Measurements from ENCODE around the gene TIE1. TPM values are rescaled to one million over a fixed set of nuclear protein-coding genes. Genes with fewer than 3 reads are reported as not detected.

Gene TIE1
- total RNA-seq, 4 donors from 2014 or later: 47.4 to 80.7 (median 67.9) TPM

- TF ChIP-seq POLR2A (IDR thresholded peaks at IDR 0.05) (no peak), CTCF (IDR thresholded peaks at IDR 0.05) (no peak)
- intact Hi-C loops (cut with DNase I; ENCODE audit: low total_unique reads): no loop called here
- Histone ChIP-seq H3K4me1 (no peaks in the 10 kb centered on the region), H3K27me3 (no peaks in the 10 kb centered on the region), H3K9me3 (no peaks in the 10 kb centered on the region), H3K27ac (peak overlapping the region; percentile 78 to 86), H3K36me3 (no peaks in the 10 kb centered on the region), H3K4me3 (peak overlapping the region; percentile 51 to 53)
- DNase-seq: no peak
These were observed 47.6 kb downstream of the TIE1 start for GRCh38 chr1:43348343-43348808.

- intact Hi-C loops (cut with DNase I; ENCODE audit: low total_unique reads): no loop called here
- H3K27me3 ChIP-seq: no peaks in the 10 kb centered on the region
- H3K4me3 ChIP-seq: peak overlapping the region; percentile 51 to 53
- TF ChIP-seq CTCF (IDR thresholded peaks at IDR 0.05): no peak
- TF ChIP-seq POLR2A (IDR thresholded peaks at IDR 0.05): peak; percentile 50 to 56
- no peaks in the 10 kb centered on the region for H3K9me3 ChIP-seq
- H3K27ac ChIP-seq: peak overlapping the region; percentile 78 to 86
- DNase-seq: peak; percentile 72 to 85
- H3K4me1 ChIP-seq: no peaks in the 10 kb centered on the region
- no peaks in the 10 kb centered on the region for H3K36me3 ChIP-seq
These were observed 48.2 kb downstream of the TIE1 start for GRCh38 chr1:43348809-43349593.

- no peak for TF ChIP-seq POLR2A (IDR thresholded peaks at IDR 0.05)
- no peak for TF ChIP-seq CTCF (IDR thresholded peaks at IDR 0.05)
- no peaks in the 10 kb centered on the region for H3K4me1 ChIP-seq
- no peaks in the 10 kb centered on the region for H3K9me3 ChIP-seq
- no peak for DNase-seq
- H3K27ac ChIP-seq: peak overlapping the region; percentile 78 to 86
- peak overlapping the region; percentile 51 to 53 for H3K4me3 ChIP-seq
- no peaks in the 10 kb centered on the region for H3K36me3 ChIP-seq
- no peaks in the 10 kb centered on the region for H3K27me3 ChIP-seq
- intact Hi-C loops (cut with DNase I; ENCODE audit: low total_unique reads): no loop called here
These were observed 49.0 kb downstream of the TIE1 start for GRCh38 chr1:43349594-43350306.

- TF ChIP-seq POLR2A (IDR thresholded peaks at IDR 0.05): no peak
- no peak overlapping the region for H3K27ac ChIP-seq
- H3K36me3 ChIP-seq: no peaks in the 10 kb centered on the region
- H3K9me3 ChIP-seq: no peaks in the 10 kb centered on the region
- intact Hi-C loops (cut with DNase I; ENCODE audit: low total_unique reads): no loop called here
- DNase-seq: no peak
- no peaks in the 10 kb centered on the region for H3K4me1 ChIP-seq
- no peaks in the 10 kb centered on the region for H3K27me3 ChIP-seq
- no peak overlapping the region for H3K4me3 ChIP-seq
These were observed 50.2 kb downstream of the TIE1 start for GRCh38 chr1:43350976-43351375.

GRCh38 chr1:43351421-43352350 is 50.9 kb downstream of the TIE1 start:
- intact Hi-C loops (cut with DNase I; ENCODE audit: low total_unique reads): no loop called here
- Histone ChIP-seq H3K4me3 (no peak overlapping the region), H3K27ac (no peak overlapping the region), H3K9me3 (no peaks in the 10 kb centered on the region), H3K4me1 (no peaks in the 10 kb centered on the region), H3K27me3 (no peaks in the 10 kb centered on the region), H3K36me3 (no peaks in the 10 kb centered on the region)
- TF ChIP-seq POLR2A (IDR thresholded peaks at IDR 0.05) (no peak), CTCF (IDR thresholded peaks at IDR 0.05) (no peak)
- DNase-seq: no peak

Measured in uterus (tissue), 4 donors.